HepG2 (cell line): Measurements from ENCODE around the gene WDHD1. TPM values are rescaled to one million over a fixed set of nuclear protein-coding genes. Genes with fewer than 3 reads are reported as not detected.
"Not testable (repeated sequence)": the region's sequence is repeated elsewhere in the genome, so short reads cannot be mapped to it uniquely, and the experiment has no call there.

Experiments used
- ATAC-seq: fragments of 200-7000 bp; cut with Tn5 transposase; 3 replicates; pipeline ENCODE4 v1.9.1; 2020; ENCODE audit warnings: mild to moderate bottlenecking, moderate library complexity
- BruUV-seq: library from RNA; stranded (reverse); fragments of 400-500 nt; replicated peaks from 2 replicates; lab custom pipeline; 2021; lab: Mats Ljungman, UMichigan
- CTCF ChIA-PET: fragments of 300-600 bp; formaldehyde crosslinking; extraction: SDS; loops from one replicate; lab custom pipeline; 2021; ENCODE audit warnings: low total read pairs, inconsistent platforms, low intra/inter-chr PET ratio; lab: Yijun Ruan, JAX
- POLR2A ChIA-PET: fragments of 350-600 bp; sonication (Branson Sonifier 250); formaldehyde crosslinking; loops from one replicate; lab custom pipeline; 2020; ENCODE audit warnings: antibody characterized with exemption, inconsistent platforms; lab: Yijun Ruan, JAX
- DNase-seq: peaks from one replicate; pipeline ENCODE4 v3.0.0-alpha.2; 2015; ENCODE audit warnings: low spot score
- FAIRE-seq: peaks from 3 replicates; lab custom pipeline; 2011; peaks lifted over from hg19 to GRCh38; lab: Jason Lieb, UNC
- H2AFZ ChIP-seq: one replicate; pipeline ENCODE4 v1.6.1; 2011; ENCODE audit warnings: low read length, inconsistent platforms
- H3K27ac ChIP-seq: fragments of 300-600 bp; 3 replicates; pipeline ENCODE4 v1.8.0; 2011; ENCODE audit warnings: mixed run types, mild to moderate bottlenecking, mixed read lengths, low read length, inconsistent platforms; ENCODE audit not compliant: insufficient read depth; ENCODE audit errors: extremely low read length
- H3K27me3 ChIP-seq, 2 experiments: fragments of 200-600 bp in 1 of 2; 2 replicates in 1 of 2; 3 replicates in 1 of 2; pipeline versions ENCODE4 v1.6.0 to v1.8.0; 2011; ENCODE audit warnings: low read length in 2 of 2, mild to moderate bottlenecking in 2 of 2, moderate library complexity in 2 of 2, inconsistent platforms in 1 of 2; ENCODE audit not compliant: insufficient read depth in 2 of 2, control insufficient read depth in 1 of 2
- H3K36me3 ChIP-seq, 2 experiments: fragments of 200-600 bp in 1 of 2; replicated peaks in 1 of 2; 2 replicates in 1 of 2; 3 replicates in 1 of 2; pipeline versions ENCODE4 v1.5.1 to v1.8.0; 2011; ENCODE audit warnings: low read length in 2 of 2, inconsistent platforms in 1 of 2; ENCODE audit not compliant: insufficient read depth in 2 of 2, control insufficient read depth in 1 of 2
- H3K4me1 ChIP-seq: 2 replicates; pipeline ENCODE4 v1.5.1; 2012; ENCODE audit warnings: low read length, inconsistent platforms; ENCODE audit not compliant: insufficient read depth
- H3K4me2 ChIP-seq: 2 replicates; pipeline ENCODE4 v1.6.0; 2011; ENCODE audit warnings: low read depth, low read length, inconsistent platforms
- H3K4me3 ChIP-seq, 3 experiments: fragments of 200-600 bp in 1 of 3; sonication (generic), shearing (Covaris generic) in 1 of 3; replicated peaks in 1 of 3; 2 replicates each; pipeline ENCODE4 v1.5.1; 2011 to 2016; ENCODE audit warnings: low read length in 3 of 3, inconsistent platforms in 2 of 3, low read depth in 2 of 3, mild to moderate bottlenecking in 2 of 3, control low read depth in 1 of 3, mixed read lengths in 1 of 3; ENCODE audit not compliant: insufficient read depth in 1 of 3
- H3K79me2 ChIP-seq: one replicate; pipeline ENCODE4 v1.6.1; 2011; ENCODE audit warnings: low read length, inconsistent platforms; ENCODE audit not compliant: insufficient read depth
- H3K9ac ChIP-seq: 2 replicates; pipeline ENCODE4 v1.6.0; 2011; ENCODE audit warnings: mild to moderate bottlenecking, low read depth, low read length, inconsistent platforms; ENCODE audit not compliant: insufficient read depth
- H3K9me3 ChIP-seq: 2 replicates; pipeline ENCODE4 v1.5.1; 2012; ENCODE audit warnings: mild to moderate bottlenecking, low read length
- H4K20me1 ChIP-seq: 2 replicates; pipeline ENCODE4 v1.6.0; 2011; ENCODE audit warnings: inconsistent platforms, mild to moderate bottlenecking, low read length, moderate library complexity; ENCODE audit not compliant: insufficient read depth
- HOXA5 ChIP-seq: sonication (generic); formaldehyde crosslinking; IDR thresholded peaks from 2 replicates; pipeline ENCODE4 v1.4.0; 2020; ENCODE audit warnings: missing genetic modification reagents
- ZNF121 ChIP-seq: sonication (generic); formaldehyde crosslinking; IDR thresholded peaks from 2 replicates; pipeline ENCODE4 v1.5.0; 2020; ENCODE audit warnings: mild to moderate bottlenecking, missing genetic modification reagents
- WGBS: methylation state at CpG from one replicate; pipeline ENCODE4 v1.1.6; 2017; ENCODE audit warnings: low lambda C conversion rate; 5-methylcytosine and 5-hydroxymethylcytosine counted together
- in situ Hi-C: cut with HindIII; loops from 2 replicates; pipeline ENCODE4 v1.10.0; 2017; ENCODE audit warnings: low pct_unique_long_range_greater_than_20kb; ENCODE audit not compliant: extremely low pct_ligation_motif_present
- intact Hi-C: fragments of 100-400 bp; cut with micrococcal nuclease; formaldehyde crosslinking; loops from one replicate; pipeline ENCODE4 v1.10.0; 2022; ENCODE audit not compliant: unreplicated experiment
- polyA plus RNA-seq, 8 experiments: library from polyadenylated mRNA; depleted of rRNA in 3 of 8; stranded (reverse) in 7 of 8; unstranded in 1 of 8; fragments of >200 nt; fragmentation: Illumina TruSeq in 4 of 8; extraction: Trizol in 4 of 8; gene quantifications; 2 replicates each; pipeline versions ENCODE4 v1.2.1 to v1.2.3, GENCODE V29; 2011 to 2016; ENCODE audit warnings: low read depth in 4 of 8, missing spikeins in 1 of 8, mixed read lengths in 1 of 8; ENCODE audit not compliant: insufficient read depth in 1 of 8
- total RNA-seq, 5 experiments: library from RNA; depleted of rRNA; stranded (reverse); fragments of >200 nt; fragmentation: Illumina TruSeq; extraction: Trizol; gene quantifications; 2 replicates each; pipeline ENCODE4 v1.2.3, GENCODE V29; 2016; ENCODE audit warnings: low read depth in 1 of 5
- TF ChIP-seq, protein P1 (sequence below): sonication (generic); formaldehyde crosslinking; IDR thresholded peaks from 2 replicates; pipeline ENCODE4 v1.4.0; 2020; ENCODE audit warnings: missing genetic modification reagents

The WDHD1 gene
- total and polyA plus RNA-seq, 2 of the 13 experiments (the other 11 are each of a cell fraction or from before 2014, with no cell fraction given) = 5.5 to 27.5 TPM

DNA sequence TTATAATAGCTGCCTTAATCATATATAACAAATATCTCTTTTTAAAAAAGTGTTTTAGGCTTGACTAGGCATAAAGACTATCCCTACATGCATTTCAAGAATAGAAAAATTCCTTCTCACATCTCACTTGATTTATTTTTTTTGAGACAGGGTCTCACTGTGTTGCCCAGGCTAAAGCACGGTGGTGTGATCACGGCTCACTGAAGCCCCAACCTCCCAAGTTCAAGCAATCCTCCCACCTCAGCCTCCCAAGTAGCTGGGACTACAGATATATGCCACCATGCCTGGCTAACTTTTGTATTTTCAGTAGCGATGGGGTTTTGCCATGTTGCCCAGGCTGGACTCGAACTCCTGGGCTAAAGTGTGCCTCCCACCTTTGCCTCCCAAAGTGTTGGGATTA, 59.4 kb downstream of the WDHD1 start:
- no peak overlapping the region for H3K4me2 ChIP-seq
- TF ChIP-seq, protein P1, sequence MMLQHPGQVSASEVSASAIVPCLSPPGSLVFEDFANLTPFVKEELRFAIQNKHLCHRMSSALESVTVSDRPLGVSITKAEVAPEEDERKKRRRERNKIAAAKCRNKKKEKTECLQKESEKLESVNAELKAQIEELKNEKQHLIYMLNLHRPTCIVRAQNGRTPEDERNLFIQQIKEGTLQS = no peak
- peak; percentile 50; the same call in 1 of the 2 replicates for TF ChIP-seq ZNF121 (CRISPR knock-in tag)
- 95% methylated on average over 4 of the region's 4 CpGs for WGBS
- H3K36me3 ChIP-seq = peaks cover 2 to 21% of the 10 kb centered on the region in 2 experiments; a peak in 4 of 5 replicates
- no peaks in the 10 kb centered on the region for H4K20me1 ChIP-seq
- no peaks in the 10 kb centered on the region for H3K4me1 ChIP-seq
- ATAC-seq (no peak), DNase-seq (no peak), FAIRE-seq (no peak)
- no peak overlapping the region for H3K4me3 ChIP-seq
- CTCF ChIA-PET = no interaction called here
- intact Hi-C loops (no loop called here), in situ Hi-C loops (no loop called here)
- H3K27ac ChIP-seq = no peak overlapping the region
- no TSS peak for BruUV-seq
- H3K27me3 ChIP-seq = no peaks in the 10 kb centered on the region
- no peak overlapping the region for H2AFZ ChIP-seq
- H3K79me2 ChIP-seq = no peaks in the 10 kb centered on the region
- no peak overlapping the region for H3K9ac ChIP-seq
- H3K9me3 ChIP-seq = no peaks in the 10 kb centered on the region
- POLR2A ChIA-PET = no interaction called here

DNA sequence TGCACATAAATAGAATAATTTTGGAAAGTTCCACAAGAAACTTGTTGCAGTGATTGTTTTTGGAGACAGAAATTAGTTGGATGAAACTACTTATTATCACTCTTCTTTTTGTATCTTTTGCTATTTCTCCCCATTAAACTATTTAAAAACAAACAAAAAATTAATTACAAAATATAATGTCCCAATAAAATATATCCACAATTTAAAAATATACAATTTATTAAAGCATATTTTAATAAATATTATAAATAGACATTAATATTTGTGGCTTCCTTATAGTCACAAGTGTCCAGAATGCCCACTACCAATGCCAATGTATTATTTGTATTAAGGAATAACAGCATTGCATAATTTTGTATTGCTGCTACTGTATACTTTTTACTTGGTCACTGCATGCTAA, 71.8 kb downstream of the WDHD1 start:
- CTCF ChIA-PET = no interaction called here
- in situ Hi-C loops = no loop called here

DNA sequence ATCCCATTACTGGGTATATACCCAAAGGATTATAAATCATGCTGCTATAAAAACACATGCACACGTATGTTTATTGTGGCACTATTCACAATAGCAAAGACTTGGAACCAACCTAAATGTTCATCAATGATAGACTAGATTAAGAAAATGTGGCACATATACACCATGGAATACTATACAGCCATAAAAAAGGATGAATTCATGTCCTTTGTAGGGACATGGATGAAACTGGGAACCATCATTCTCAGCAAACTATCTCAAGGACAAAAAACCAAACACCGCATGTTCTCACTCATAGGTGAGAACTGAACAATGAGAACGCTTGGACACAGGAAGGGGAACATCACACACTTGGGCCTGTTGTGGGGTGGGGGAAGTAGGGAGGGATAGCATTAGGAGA, 73.3 kb downstream of the WDHD1 start:
- H2AFZ ChIP-seq, BruUV-seq: not testable (repeated sequence)

More for the DNA sequence above, 71.8 kb downstream of the WDHD1 start:
- FAIRE-seq (no peak), ATAC-seq (no peak), DNase-seq (no peak)
- peaks cover 6 to 8% of the 10 kb centered on the region in 2 experiments; a peak in 3 of 5 replicates for H3K36me3 ChIP-seq
- H3K79me2 ChIP-seq = no peaks in the 10 kb centered on the region
- H3K4me1 ChIP-seq = no peaks in the 10 kb centered on the region
- no peaks in the 10 kb centered on the region for H3K27me3 ChIP-seq
- no peak overlapping the region for H3K4me2 ChIP-seq
- no peak overlapping the region for H3K4me3 ChIP-seq
- POLR2A ChIA-PET = no interaction called here
- no peak for TF ChIP-seq HOXA5 (CRISPR knock-in tag)
- H3K27ac ChIP-seq = no peak overlapping the region
- no TSS peak for BruUV-seq
- intact Hi-C loops = no loop called here
- no peaks in the 10 kb centered on the region for H4K20me1 ChIP-seq
- H2AFZ ChIP-seq = no peak overlapping the region
- H3K9me3 ChIP-seq = no peaks in the 10 kb centered on the region
- H3K9ac ChIP-seq = no peak overlapping the region

DNA sequence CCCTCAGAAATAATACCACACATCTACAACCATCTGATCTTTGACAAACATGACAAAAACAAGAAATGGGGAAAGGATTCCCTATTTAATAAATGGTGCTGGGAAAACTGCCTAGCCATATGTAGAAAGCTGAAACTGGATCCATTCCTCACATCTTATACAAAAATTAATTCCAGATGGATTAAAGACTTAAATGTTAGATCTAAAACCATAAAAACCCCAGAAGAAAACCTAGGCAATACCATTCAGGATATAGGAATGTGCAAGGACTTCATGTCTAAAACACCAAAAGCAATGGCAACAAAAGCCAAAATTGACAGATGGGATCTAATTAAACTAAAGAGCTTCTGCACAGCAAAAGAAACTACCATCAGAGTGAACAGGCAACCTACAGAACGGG, 74.1 kb downstream of the WDHD1 start:
- H3K4me3 ChIP-seq, FAIRE-seq, H3K4me2 ChIP-seq, H3K79me2 ChIP-seq, H3K27ac ChIP-seq, intact Hi-C loops, in situ Hi-C loops, ATAC-seq, H3K9ac ChIP-seq, DNase-seq, H3K36me3 ChIP-seq, H3K9me3 ChIP-seq, H4K20me1 ChIP-seq, POLR2A ChIA-PET, CTCF ChIA-PET, BruUV-seq, H3K27me3 ChIP-seq, H3K4me1 ChIP-seq, H2AFZ ChIP-seq: not testable (repeated sequence)
- 94% methylated on average over 1 of the region's 1 CpG for WGBS

More for the DNA sequence above, 73.3 kb downstream of the WDHD1 start:
- in situ Hi-C loops, H3K27me3 ChIP-seq, H3K4me2 ChIP-seq, H3K9me3 ChIP-seq, intact Hi-C loops, CTCF ChIA-PET, H4K20me1 ChIP-seq, H3K4me3 ChIP-seq, ATAC-seq, H3K4me1 ChIP-seq, H3K79me2 ChIP-seq, H3K36me3 ChIP-seq, DNase-seq, POLR2A ChIA-PET, H3K27ac ChIP-seq, H3K9ac ChIP-seq, FAIRE-seq: not testable (repeated sequence)
- WGBS = 95% methylated on average over 3 of the region's 3 CpGs
